Nephron (organoid): Measurements from ENCODE around the gene ADCK1.
"Not testable (repeated sequence)": the region's sequence is repeated elsewhere in the genome, so short reads cannot be mapped to it uniquely, and the experiment has no call there.

Experiments used
- H3K27ac Mint-ChIP-seq, 3 experiments: 2 replicates each; pipeline ENCODE4 v1.8.0; 2020; ENCODE audit warnings: mixed read lengths in 3 of 3, mild to moderate bottlenecking in 2 of 3, moderate library complexity in 1 of 3
- H3K27me3 Mint-ChIP-seq: 2 replicates; pipeline ENCODE4 v1.8.0; 2021; ENCODE audit warnings: low read depth, mild to moderate bottlenecking, moderate library complexity, mixed read lengths
- H3K36me3 Mint-ChIP-seq: 2 replicates; pipeline ENCODE4 v1.8.0; 2020; ENCODE audit warnings: low read depth, mixed read lengths
- H3K4me1 Mint-ChIP-seq: 2 replicates; pipeline ENCODE4 v1.8.0; 2020; ENCODE audit warnings: mixed read lengths
- H3K4me3 Mint-ChIP-seq, 3 experiments: 2 replicates each; pipeline ENCODE4 v1.8.0; 2020; ENCODE audit warnings: mild to moderate bottlenecking in 3 of 3, mixed read lengths in 3 of 3, moderate library complexity in 2 of 3
- H3K9me3 Mint-ChIP-seq: 2 replicates; pipeline ENCODE4 v1.8.0; 2020; ENCODE audit warnings: mixed read lengths
- CTCF ChIP-seq, 3 experiments: fragments of 200-600 bp; sonication (generic); IDR thresholded peaks; one replicate each; pipeline ENCODE4 v1.5.0; 2021; ENCODE audit warnings: antibody characterized with exemption in 3 of 3; ENCODE audit not compliant: unreplicated experiment in 3 of 3

ADCK1 gene

GRCh38 chr14:77912754-77913556 is 113.0 kb downstream of the ADCK1 start:
- Mint-ChIP-seq H3K9me3 (no peaks in the 10 kb centered on the region), H3K4me1 (no peaks in the 10 kb centered on the region), H3K27ac (no peak overlapping the region), H3K27me3 (peaks cover 4% of the 10 kb centered on the region), H3K4me3 (no peak overlapping the region), H3K36me3 (peaks cover 7% of the 10 kb centered on the region)
- TF ChIP-seq CTCF (IDR thresholded peaks at IDR 0.05; ENCODE audit: unreplicated experiment in 3 of 3) = no peak

GRCh38 chr14:77914073-77914721 is 114.3 kb downstream of the ADCK1 start:
- H3K27ac Mint-ChIP-seq = no peak overlapping the region
- no peak overlapping the region for H3K4me3 Mint-ChIP-seq
- no peak for TF ChIP-seq CTCF (IDR thresholded peaks at IDR 0.05; ENCODE audit: unreplicated experiment in 3 of 3)
- peaks cover 6% of the 10 kb centered on the region for H3K27me3 Mint-ChIP-seq
- H3K4me1 Mint-ChIP-seq = no peaks in the 10 kb centered on the region
- H3K36me3 Mint-ChIP-seq = no peaks in the 10 kb centered on the region
- no peaks in the 10 kb centered on the region for H3K9me3 Mint-ChIP-seq

GRCh38 chr14:77915390-77915789 is 115.5 kb downstream of the ADCK1 start:
- not testable (repeated sequence) for H3K4me1 Mint-ChIP-seq, H3K36me3 Mint-ChIP-seq, H3K27ac Mint-ChIP-seq, H3K27me3 Mint-ChIP-seq, H3K4me3 Mint-ChIP-seq, H3K9me3 Mint-ChIP-seq

- no peaks in the 10 kb centered on the region for H3K4me1 Mint-ChIP-seq
- no peak overlapping the region for H3K4me3 Mint-ChIP-seq
- H3K9me3 Mint-ChIP-seq = peaks cover 8% of the 10 kb centered on the region
- TF ChIP-seq CTCF (IDR thresholded peaks at IDR 0.05; ENCODE audit: unreplicated experiment in 3 of 3) = no peak
- H3K36me3 Mint-ChIP-seq = peaks cover 5% of the 10 kb centered on the region
- no peak overlapping the region for H3K27ac Mint-ChIP-seq
- H3K27me3 Mint-ChIP-seq = peaks cover 6% of the 10 kb centered on the region
Observed at GRCh38 chr14:77917491-77918201, 117.7 kb downstream of the ADCK1 start.

- no peak for TF ChIP-seq CTCF (IDR thresholded peaks at IDR 0.05; ENCODE audit: unreplicated experiment in 3 of 3)
- no peaks in the 10 kb centered on the region for H3K4me1 Mint-ChIP-seq
- no peak overlapping the region for H3K27ac Mint-ChIP-seq
- H3K4me3 Mint-ChIP-seq = no peak overlapping the region
- H3K27me3 Mint-ChIP-seq = peaks cover 6% of the 10 kb centered on the region
- peaks cover 5% of the 10 kb centered on the region for H3K36me3 Mint-ChIP-seq
- peaks cover 8% of the 10 kb centered on the region for H3K9me3 Mint-ChIP-seq
Observed at GRCh38 chr14:77918448-77918847, 118.5 kb downstream of the ADCK1 start.

GRCh38 chr14:77920312-77920711 is 120.4 kb downstream of the ADCK1 start:
- peaks cover 5% of the 10 kb centered on the region for H3K36me3 Mint-ChIP-seq
- no peak overlapping the region for H3K4me3 Mint-ChIP-seq
- H3K27me3 Mint-ChIP-seq = peaks cover 6% of the 10 kb centered on the region
- no peak overlapping the region for H3K27ac Mint-ChIP-seq
- TF ChIP-seq CTCF (IDR thresholded peaks at IDR 0.05; ENCODE audit: unreplicated experiment in 3 of 3) = no peak
- peaks cover 4% of the 10 kb centered on the region for H3K4me1 Mint-ChIP-seq
- H3K9me3 Mint-ChIP-seq = peaks cover 8% of the 10 kb centered on the region
